Measurements from ENCODE around the gene WEE2.
"Not testable (repeated sequence)": the region's sequence is repeated elsewhere in the genome, so short reads cannot be mapped to it uniquely, and the experiment has no call there.

Gene WEE2

DNA sequence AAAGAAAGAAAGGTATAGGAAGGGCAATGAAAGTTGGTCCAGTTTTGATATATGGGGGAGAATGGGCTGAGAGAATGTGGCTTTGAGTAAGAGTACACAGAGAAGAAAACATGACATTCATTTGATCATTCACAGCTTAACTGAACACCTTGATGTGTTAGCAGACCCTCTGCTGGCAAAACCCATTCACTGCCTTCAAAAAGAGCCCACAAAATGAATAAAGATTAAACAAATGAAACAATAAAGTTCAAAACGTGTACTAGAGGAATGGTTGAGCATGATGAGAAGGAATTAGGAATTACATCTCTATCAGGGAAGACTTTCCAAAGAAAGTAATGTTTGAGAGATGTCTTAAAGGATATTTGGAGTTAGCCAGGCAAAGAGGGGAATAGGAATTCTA is 2.1 kb downstream of the WEE2 start:
- FAIRE-seq, result no peak
- DNase-seq (ENCODE audit: insufficient read length, low spot score), result no peak

DNA sequence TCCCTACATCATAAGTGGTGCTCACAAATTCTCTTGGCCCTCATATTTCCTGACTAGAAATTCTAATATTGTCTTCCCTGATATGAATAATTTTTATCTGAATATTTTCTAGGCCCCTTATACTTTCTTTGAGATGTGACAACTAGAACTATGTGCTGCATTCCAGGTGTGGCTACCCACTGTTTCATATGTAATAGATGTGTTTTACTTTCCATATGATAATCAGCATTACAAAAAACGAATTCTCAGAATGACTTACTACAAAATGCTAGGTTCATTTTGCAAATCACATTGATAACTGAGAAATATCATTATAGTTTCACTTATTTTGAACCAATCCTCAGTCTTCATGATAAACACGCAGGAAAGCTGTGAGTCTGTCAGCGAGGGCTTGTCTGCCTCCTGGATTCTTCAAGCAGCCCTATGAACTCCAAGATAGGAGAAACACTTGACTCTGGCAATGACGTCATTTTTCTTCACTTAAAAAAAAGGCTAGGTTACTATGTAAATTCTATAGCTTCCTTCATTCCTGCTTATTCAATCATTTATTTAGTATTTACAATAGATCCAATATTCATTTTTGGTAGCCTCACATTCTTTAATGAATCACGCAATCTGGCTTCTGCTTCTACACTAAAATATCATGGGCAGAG is 4.6 kb downstream of the WEE2 start:
- FAIRE-seq, result no peak
- no peak for DNase-seq (ENCODE audit: insufficient read length, low spot score)

DNA sequence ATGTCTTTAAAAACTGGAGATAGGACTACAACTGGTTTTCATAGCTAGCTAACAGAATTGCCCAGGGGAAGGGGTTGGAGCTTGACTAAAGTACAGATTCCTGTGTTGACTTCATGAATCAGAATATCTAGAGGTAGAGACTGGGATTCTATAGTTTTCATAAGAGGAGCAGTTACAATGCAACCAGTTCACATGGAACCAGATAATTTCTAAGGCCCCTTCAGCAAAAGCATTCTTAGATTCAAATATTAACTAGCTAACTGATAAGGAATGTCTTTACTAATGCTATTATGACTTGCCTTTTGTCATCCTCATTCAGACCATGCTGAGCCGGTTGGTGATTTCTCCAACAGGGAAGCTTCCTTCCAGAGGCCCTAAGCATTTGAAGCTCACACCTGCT is 5.7 kb downstream of the WEE2 start:
- no peak for FAIRE-seq
- no peak for DNase-seq (ENCODE audit: insufficient read length, low spot score)

DNA sequence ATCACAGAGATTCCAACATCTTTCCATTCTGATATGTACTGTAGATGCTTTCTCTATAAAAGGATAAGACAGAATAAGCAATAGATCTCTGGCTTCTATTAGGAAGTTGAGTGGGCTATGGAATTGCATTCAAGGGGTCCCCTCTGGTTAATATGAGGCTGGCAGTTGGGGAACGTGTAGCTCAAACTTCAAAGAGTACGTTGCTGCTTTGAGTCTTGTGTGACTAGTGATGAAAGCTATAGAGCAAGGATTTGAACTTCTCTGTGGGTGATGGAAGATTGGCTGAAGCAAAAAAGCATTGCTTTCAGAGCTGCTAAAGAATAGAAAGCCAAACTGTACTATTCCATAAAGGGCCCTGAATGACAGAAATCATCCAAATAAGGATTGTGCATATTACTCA is 6.4 kb downstream of the WEE2 start:
- no peak for DNase-seq (ENCODE audit: insufficient read length, low spot score)
- no peak for FAIRE-seq

DNA sequence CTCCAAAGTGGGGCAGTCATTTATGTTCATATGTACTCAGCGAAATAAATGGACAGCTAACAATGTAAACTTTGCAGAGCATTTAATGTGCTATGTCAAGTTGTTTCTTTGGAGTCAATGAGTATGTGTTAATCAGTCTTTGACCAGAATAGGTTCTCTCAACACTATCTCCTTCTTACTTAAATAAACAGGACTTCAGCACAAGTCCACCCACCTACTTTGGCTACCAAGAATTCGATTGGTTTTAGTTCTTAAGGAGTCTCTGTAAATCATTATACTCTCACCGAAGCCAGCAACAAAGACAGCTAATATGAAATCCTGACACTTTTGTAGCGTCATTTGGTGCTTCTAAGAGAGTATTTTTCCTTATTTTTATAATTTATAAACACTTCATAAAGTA is 6.9 kb downstream of the WEE2 start:
- FAIRE-seq (no peak), DNase-seq (ENCODE audit: insufficient read length, low spot score) (no peak)

DNA sequence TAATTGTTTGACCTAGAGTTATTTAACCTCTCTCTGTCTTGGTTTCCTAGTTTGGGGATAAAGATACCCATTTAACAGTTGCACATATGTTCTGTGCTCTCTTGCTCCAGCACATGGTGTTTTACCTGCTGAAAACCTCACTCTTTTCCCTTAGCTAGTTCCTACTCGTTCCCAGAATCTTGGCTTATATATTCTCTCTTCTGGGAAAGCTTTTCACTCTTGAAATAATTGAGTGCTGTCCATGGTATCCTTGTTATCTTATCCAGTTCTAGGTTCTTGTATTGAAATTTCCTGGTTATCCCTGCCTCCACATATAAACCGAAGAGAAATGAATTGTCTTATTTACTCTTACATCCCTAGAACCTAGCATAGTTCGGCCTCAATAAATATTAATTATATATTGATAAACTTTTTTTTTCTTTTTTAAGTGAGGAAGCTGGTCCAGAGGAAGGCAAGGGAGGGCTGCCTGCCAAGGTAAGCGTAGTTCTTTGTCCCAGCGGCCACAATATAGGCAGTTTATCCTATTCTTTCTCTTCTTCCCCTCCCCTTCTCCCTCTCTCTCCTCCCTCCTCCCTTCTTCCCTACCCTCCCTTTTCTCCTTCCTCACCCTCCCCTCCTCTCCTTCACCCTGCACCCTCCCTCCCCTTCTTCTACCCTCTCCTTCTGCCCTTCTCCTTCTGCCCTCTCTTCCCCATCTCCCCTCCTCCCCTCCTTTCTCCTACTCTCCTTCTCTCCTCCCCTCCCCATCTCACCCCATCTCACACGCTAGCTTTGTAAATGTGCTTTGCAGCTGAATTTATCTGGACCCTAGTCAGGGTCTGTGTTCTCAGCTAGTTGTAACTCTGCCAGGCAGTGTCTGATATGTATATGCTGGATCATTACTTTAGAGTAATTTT is 7.9 kb downstream of the WEE2 start:
- DNase-seq (ENCODE audit: insufficient read length, low spot score), result no peak
- FAIRE-seq, result no peak

DNA sequence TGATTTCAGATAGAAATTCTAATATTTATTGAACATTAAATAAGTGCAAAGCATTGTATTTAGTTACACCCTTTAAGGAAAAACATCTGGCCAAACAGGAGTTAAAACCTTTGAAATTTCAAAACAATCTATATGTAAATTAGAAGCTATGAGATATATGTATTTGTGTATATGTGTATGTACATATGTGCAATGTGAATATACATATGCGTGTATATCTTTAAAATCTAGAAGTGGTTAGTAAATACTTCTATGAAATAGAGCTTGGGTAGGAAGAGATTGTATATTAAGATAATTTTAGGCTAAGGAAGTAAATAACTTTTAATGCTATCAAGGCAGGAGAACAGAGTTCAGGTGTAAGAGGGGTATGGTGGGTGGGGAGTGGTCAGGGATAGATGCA is 9.3 kb downstream of the WEE2 start:
- no peak for FAIRE-seq
- no peak for DNase-seq (ENCODE audit: insufficient read length, low spot score)

DNA sequence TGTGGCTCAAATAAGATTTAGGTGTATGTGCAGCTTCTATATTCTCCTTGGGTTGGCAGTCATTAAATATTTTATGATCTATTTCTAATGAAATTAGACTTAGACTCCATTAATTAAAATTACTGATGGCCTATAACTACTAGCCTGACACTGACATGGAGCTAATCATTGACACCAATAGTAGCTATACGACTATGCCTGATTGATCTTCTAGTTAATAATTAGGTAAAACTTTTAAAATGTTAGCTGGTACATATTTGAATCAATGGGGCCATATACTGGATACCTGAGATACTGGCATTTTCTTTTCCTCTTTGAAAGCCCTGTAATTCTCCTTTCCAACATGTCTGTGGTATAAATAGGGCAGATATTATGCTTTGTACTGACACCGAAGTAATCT is 14.4 kb downstream of the WEE2 start:
- FAIRE-seq (no peak), DNase-seq (ENCODE audit: insufficient read length, low spot score) (no peak)

DNA sequence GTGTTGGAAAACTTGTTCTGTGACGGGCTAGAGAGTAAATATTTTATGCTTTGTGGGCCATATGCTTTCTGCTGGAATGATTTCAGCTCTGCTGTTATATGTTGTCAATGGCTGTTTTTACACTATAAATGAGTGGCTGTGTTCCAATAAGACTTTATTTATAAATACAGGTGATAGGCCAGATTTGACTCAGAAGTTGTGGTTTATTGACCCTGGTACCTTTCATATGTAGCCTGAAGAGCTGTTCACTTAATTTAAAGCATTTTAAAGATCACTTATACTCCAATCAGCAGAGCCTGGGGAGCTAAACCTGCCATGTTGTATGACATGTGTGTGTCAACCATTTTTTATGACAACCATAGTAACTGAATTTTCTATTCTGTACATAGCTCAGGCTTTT is 20.9 kb downstream of the WEE2 start:
- DNase-seq (ENCODE audit: insufficient read length, low spot score) (no peak), FAIRE-seq (no peak)

DNA sequence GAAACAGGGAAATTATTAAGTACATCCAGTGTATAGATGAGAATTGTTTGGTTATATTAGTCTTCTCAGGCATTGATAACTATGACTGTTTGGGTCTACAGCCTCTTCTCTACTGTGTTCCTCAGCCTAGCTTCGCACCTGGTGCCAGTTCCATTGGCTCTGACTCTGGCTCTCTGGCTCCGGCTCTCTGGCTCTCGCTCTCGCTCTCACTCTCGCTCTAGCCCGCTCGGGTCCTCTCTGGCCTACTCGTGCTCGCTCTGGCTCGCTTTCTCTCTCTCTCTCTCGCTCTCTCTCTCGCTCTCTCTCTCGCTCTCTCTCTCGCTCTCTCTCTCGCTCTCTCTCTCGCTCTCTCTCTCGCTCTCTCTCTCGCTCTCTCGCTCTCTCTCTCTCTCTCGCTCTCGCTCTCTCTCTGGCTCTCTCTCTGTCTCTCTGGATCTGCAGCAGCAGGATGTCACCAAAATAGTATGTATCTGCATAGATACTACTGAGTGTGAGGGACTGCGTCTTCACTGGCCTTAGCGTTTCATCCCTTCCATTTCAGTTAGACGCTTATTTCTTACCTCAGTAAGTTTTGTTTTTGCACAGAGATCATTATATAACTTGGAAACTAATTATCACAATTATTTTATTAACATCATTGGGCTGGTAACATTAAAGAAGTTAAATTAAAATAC is 23.5 kb downstream of the WEE2 start:
- FAIRE-seq (no peak), DNase-seq (ENCODE audit: insufficient read length, low spot score) (no peak)

DNA sequence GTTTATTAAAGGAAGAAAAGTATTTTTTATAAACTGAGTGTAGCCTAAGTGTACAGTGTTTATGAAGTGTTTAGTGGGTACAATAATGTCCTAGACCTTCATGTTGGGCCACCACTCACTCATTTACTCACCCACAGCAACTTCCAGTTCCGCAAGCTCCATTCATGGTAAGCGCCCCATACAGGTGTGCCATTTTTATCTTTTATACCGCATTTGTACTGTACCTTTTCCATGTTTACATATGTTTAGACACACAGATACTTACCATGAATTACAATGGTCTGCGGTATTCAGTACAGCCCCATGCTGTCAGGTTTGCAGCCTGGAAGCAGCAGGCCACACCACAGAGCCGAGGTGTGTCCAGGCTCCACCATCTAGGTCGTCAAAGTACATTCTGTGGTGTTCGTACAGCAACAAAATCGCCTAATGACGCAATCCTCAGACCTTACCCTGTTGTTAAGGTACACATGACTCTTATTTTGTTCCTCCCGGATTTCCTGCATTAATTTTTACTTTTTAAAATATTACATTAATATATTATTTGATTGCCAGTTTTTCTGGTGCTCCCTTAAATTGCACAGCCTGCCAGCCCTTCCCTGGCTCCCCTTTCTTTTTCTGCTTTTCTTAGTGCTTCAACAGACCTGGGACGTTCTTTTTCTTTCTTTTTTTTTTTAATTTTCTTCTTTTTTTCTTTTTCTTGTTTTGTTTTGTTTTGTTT is 29.1 kb downstream of the WEE2 start:
- DNase-seq (ENCODE audit: insufficient read length, low spot score) (no peak), FAIRE-seq (no peak)

DNA sequence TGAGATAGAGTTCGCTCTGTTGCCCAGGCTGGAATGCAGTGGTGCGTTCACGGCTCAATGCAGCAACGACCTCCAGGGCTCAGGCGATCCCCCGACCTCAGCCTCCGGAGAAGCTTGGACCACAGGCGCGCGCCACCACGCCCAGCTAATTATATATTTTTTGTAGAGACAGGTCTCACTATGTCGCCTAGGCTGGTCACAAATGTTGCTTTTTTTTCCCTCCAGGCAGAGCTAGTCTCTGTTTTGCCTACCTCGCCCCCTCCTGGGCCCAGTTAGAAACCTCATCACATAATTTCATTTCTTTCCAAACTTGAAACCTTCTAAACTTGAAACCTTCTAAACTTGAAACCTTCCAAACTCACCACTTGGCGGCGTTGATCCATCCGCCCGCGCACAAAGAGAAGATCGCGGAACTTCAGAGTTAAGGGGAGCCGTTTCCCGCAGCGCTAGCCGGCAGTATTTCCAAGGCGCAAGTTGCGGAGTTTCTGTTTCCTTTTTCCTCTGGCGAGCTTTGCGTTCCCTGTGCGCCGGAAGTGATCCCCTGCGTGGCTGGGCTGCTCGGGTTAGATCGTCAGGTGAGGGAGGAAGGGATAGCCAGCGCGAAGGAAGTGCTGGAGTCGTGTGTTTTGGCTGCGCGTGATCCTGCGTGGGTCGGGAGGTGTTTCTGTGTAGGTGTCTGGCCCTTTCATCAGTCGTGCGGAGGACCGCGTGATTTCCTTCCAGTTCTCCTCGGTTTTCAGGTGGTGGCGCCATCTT is 29.9 kb downstream of the WEE2 start, which contains the start of gene SSBP1:
Gene SSBP1, plus strand, starts transcription at position 523 of the 756 bp plus-strand sequence. CDS start 809 bp downstream, outside the sequence.
- DNase-seq (ENCODE audit: insufficient read length, low spot score), result peak; percentile 76
- FAIRE-seq, result no peak

DNA sequence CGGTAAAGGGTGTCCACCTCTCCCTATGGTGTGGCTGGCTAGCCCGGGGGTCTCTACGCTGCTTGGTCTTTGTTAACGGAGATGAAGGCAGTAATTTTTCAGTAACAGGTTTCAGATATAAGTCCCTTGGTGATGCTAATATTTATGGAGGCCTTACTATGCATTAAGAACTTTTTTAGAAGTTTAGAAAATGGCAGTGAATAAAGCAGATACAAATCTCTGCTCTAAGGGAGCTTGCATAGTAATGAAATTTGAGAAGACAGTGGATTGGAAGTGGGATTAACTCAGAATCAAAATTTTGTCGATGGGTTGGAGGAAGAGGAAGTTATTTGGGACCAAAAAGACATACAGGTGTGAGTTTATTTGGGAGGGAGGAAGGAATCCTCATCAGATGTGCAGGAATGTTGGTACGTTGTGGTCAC is 30.4 kb downstream of the WEE2 start:
- FAIRE-seq (no peak), DNase-seq (ENCODE audit: insufficient read length, low spot score) (no peak)

DNA sequence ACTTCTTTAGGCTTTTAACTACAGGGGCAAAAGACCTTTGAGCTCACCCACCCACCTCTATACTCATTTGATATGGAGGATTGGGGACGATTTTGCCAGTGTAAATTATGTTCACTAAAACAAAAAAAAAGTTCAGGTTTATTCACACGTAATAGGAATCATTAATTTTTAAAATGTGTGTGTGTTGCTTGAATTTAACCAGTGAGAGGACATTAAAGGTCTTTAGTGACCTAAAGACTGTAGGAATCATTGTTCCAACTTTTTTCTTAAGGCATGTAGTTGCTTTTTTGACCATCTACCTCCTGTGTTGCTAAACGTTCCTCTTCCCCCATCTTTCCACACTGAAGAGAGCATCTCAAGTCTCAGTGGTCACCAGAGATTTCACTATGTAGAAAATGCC is 31.1 kb downstream of the WEE2 start:
- FAIRE-seq, result no peak
- DNase-seq (ENCODE audit: insufficient read length, low spot score), result no peak

DNA sequence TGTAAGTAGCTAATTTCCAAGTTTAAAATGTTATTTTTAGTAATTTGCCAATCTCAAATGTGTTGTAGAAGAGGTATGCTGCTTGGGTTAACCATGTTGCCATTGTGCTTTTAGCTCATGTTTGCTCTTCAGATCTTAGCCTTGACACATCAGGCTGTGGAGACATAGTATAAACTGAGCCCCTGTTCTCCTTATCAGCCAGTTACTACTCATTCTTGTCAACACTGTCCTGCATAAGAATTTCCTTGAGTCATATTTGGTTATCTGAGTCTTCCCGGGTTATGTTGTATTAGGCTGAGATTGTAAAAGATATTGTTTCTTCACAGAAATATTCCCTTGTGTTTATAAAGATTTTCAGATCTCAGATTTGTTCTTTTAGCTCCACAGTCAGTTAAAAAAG is 34.1 kb downstream of the WEE2 start:
- no peak for FAIRE-seq
- no peak for DNase-seq (ENCODE audit: insufficient read length, low spot score)

DNA sequence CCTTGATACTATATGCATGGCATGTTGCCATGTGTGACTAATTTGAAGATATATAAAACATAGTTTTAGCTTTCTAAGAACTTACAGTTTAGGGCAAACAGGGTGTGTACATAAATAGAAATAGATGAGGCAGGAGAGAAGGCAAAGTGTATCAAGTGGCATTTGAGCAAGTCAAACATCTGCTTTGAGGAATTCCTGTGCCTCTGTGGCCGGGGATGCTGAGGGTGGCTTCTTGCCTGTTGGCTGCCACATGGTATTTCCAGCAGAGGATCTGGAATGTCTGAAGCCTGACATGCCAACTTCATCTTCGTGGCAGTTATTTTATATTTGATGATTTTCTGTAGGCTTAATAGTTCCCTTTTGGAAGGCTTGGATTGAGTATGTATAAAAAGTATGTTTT is 36.0 kb downstream of the WEE2 start:
- DNase-seq (ENCODE audit: insufficient read length, low spot score), result no peak
- FAIRE-seq, result no peak

DNA sequence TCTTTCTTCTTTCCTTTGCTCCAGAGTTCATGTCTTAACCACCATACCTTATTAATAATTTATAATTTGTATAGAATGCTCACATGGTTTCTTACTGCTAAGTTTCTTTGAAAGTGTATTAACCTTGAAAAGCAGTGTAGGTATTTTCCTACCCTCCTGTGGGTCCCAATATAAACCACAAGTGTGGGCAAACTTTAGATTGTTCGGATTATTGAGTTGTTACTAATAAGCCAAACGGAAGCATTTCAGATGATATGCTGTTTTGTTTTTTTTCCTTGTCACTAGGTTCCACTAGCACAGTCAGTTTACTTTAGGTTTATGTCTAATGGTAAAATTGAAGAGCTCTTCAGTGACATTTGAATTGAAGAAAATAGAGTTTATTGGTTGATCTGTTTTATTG is 40.2 kb downstream of the WEE2 start:
- DNase-seq (ENCODE audit: insufficient read length, low spot score), result no peak
- FAIRE-seq, result no peak

DNA sequence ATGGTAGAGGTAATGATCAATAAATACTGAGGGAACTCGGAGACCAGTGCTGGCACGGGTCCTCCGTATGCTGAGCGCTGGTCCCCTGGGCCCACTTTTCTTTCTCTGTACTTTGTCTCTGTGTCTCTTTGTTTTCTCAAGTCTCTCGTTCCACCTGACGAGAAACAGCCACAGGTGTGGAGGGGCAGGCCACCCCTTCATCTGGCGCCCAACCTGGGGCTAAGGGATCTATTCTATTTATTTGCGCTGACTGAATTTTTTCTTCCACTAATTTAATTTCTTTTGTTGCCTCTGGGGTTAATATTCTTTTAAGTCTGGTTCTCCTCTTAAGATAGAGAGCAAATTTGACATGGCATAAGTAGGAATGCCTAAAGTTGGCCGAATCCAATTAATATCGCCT is 43.8 kb downstream of the WEE2 start:
- DNase-seq (ENCODE audit: insufficient read length, low spot score); FAIRE-seq: not testable (repeated sequence)

DNA sequence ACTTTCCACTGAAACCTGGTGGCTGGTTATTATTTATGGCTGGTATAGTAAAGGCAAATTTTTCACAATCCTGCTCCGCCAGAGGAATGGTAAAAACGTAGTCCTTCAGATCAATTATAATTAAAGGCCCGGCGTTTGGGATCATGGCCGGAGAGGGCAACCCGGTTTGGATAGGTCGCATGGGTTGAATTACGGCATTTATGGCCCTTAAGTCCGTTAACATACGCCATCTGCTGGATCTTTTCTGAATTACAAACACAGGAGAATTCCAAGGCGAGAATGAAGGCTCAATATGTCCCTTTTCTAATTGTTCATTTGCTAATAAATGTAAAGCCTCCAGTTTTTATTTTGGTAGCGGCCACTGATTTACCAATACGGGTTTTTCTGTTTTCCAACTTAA is 44.5 kb downstream of the WEE2 start:
- FAIRE-seq (no peak), DNase-seq (ENCODE audit: insufficient read length, low spot score) (no peak)

DNA sequence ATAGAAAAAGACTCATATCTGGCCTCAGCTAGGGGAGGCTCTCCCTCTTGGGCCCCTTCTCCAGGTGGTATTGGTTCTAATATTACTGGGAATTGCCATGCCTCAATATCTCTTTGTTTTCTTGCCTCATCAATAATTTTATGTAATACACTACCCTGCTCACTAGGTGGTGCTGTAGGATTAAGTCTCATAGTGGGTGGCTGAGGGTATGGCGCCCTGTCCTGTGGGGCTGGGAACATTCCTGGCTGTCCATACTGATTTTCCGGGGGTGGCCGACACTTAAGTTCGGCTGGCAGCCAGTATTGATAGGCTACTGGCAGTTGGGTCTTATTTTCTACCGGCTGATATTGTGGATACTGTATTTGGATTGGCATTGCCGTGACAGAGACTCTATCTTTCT is 46.8 kb downstream of the WEE2 start:
- no peak for FAIRE-seq

More for the DNA sequence above, 46.8 kb downstream of the WEE2 start:
- no peak for DNase-seq (ENCODE audit: insufficient read length, low spot score)
